ENCODE results near the gene NSD2.

DNA sequence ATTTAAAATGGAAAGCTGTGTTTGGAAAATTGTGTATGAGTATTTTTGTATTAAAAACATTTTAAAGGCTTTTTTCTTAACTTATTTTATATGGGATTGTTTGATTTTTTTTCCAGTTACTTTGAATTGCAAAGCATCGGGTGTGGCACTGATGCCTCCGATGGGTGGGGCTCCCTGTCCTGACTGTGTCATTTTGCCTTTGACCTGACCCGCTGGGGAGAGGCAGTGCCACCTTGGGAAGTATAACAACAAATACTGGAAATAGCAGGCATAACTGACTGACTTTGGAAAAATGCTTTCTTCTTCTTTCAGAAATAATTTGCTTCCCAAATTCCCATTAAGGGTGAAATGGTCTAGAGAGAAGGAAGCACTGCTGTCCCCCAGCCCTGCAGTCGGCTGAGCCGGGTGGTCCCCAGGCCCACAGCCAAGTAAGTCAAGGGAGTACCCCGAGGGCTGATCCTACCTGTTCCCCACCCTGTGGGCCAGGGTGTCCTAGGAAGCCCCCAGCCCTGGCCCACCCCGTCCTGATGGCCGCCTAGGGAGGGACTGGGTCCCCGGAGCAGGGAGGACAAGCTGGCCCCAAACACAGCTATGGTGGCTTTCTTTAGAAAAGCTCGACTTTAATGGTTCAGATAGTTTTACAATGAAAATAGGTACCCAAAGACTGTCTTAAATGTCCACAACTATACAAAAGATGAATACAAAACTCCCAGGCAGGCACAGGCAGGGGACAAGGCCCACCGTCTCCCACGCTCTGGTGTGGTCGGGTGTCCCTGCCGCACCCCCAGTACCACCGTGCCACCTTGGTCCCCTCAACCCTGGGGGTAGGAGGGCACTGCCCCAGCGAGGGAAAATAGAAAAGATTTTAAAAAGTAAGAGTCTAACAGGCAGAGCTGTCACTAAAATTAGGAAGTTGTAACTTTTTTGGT is 111.2 kb downstream of the NSD2 start:
- TF ChIP-seq POLR2AphosphoS5 (IDR thresholded peaks at IDR 0.05; ENCODE audit: borderline replicate concordance, low read depth, low read length) (no peak), EZH2 (IDR thresholded peaks at IDR 0.05) (no peak)
